IMR-90 (cell line): Measurements from ENCODE around the gene P3R3URF. TPM values are rescaled to one million over a fixed set of nuclear protein-coding genes. Genes with fewer than 3 reads are reported as not detected.

Experiments
- ATAC-seq: fragments of 200-7000 bp; cut with Tn5 transposase; 2 replicates; pipeline ENCODE4 v1.9.1; 2020; ENCODE audit warnings: low read depth, mild to moderate bottlenecking, moderate library complexity
- BruUV-seq: library from RNA; stranded (reverse); fragments of 400-500 nt; replicated peaks from 2 replicates; lab custom pipeline; 2021; lab: Mats Ljungman, UMichigan
- CTCF ChIA-PET: fragments of 300-600 bp; formaldehyde crosslinking; extraction: SDS; loops from one replicate; lab custom pipeline; 2021; ENCODE audit warnings: antibody characterized with exemption; lab: Yijun Ruan, JAX
- POLR2A ChIA-PET: fragments of 300-600 bp; sonication (Branson Sonifier 250); formaldehyde crosslinking; loops from one replicate; lab custom pipeline; 2022; ENCODE audit warnings: antibody characterized with exemption; ENCODE audit not compliant: unreplicated experiment; lab: Charles Lee
- DNase-seq: peaks from one replicate; pipeline ENCODE4 v3.0.0; 2013
- H2AFZ ChIP-seq: replicated peaks from 2 replicates; pipeline ENCODE3; 2013; ENCODE audit warnings: low read length, mild to moderate bottlenecking; ENCODE audit not compliant: poor library complexity
- H2AK5ac ChIP-seq: 2 replicates; pipeline ENCODE4 v1.6.1; 2013; ENCODE audit warnings: low read depth, low read length, inconsistent platforms
- H2AK9ac ChIP-seq: replicated peaks from 2 replicates; pipeline ENCODE3; 2013; ENCODE audit warnings: mild to moderate bottlenecking, low read depth, low read length, moderate library complexity; ENCODE audit not compliant: poor library complexity
- H2BK120ac ChIP-seq: 2 replicates; pipeline ENCODE4 v1.6.1; 2013; ENCODE audit warnings: low read depth, low read length, inconsistent platforms
- H2BK15ac ChIP-seq: 3 replicates; pipeline ENCODE4 v1.6.1; 2013; ENCODE audit warnings: low read depth, low read length, inconsistent platforms
- H2BK20ac ChIP-seq: 2 replicates; pipeline ENCODE4 v1.6.1; 2013; ENCODE audit warnings: low read depth, mild to moderate bottlenecking, inconsistent platforms, low read length, moderate library complexity
- H2BK5ac ChIP-seq: 2 replicates; pipeline ENCODE4 v1.6.1; 2013; ENCODE audit warnings: mild to moderate bottlenecking, low read depth, low read length, inconsistent platforms; ENCODE audit not compliant: poor library complexity, severe bottlenecking
- H3K14ac ChIP-seq: replicated peaks from 2 replicates; pipeline ENCODE4 v1.6.1; 2013; ENCODE audit warnings: low read depth, low read length, inconsistent platforms
- H3K18ac ChIP-seq: 2 replicates; pipeline ENCODE4 v1.6.1; 2013; ENCODE audit warnings: low read depth, low read length, control low read depth
- H3K23ac ChIP-seq: 2 replicates; pipeline ENCODE4 v1.6.1; 2013; ENCODE audit warnings: low read depth, low read length, inconsistent platforms
- H3K27ac ChIP-seq: 2 replicates; pipeline ENCODE4 v1.5.1; 2013; ENCODE audit warnings: mild to moderate bottlenecking, control low read depth, low read length; ENCODE audit not compliant: insufficient read depth
- H3K27me3 ChIP-seq: 2 replicates; pipeline ENCODE4 v1.6.1; 2013; ENCODE audit warnings: low read length; ENCODE audit not compliant: control insufficient read depth, insufficient read depth
- H3K36me3 ChIP-seq: 2 replicates; pipeline ENCODE4 v1.6.1; 2013; ENCODE audit warnings: low read length, mixed read lengths; ENCODE audit not compliant: control insufficient read depth, insufficient read depth
- H3K4ac ChIP-seq: 2 replicates; pipeline ENCODE4 v1.6.1; 2013; ENCODE audit warnings: low read depth, low read length, inconsistent platforms
- H3K4me1 ChIP-seq: 2 replicates; pipeline ENCODE4 v1.6.1; 2013; ENCODE audit warnings: low read length, mixed read lengths; ENCODE audit not compliant: control insufficient read depth, insufficient read depth
- H3K4me2 ChIP-seq: 2 replicates; pipeline ENCODE4 v1.6.1; 2013; ENCODE audit warnings: low read depth, mild to moderate bottlenecking, control low read depth, low read length, moderate library complexity
- H3K4me3 ChIP-seq: 2 replicates; pipeline ENCODE4 v1.5.1; 2013; ENCODE audit warnings: low read depth, mild to moderate bottlenecking, control low read depth, low read length, moderate library complexity; ENCODE audit not compliant: insufficient read depth
- H3K56ac ChIP-seq: 2 replicates; pipeline ENCODE4 v1.6.1; 2013; ENCODE audit warnings: low read length, inconsistent platforms; ENCODE audit not compliant: insufficient read depth; ENCODE audit errors: extremely low read depth
- H3K79me1 ChIP-seq, 2 experiments: 2 replicates each; pipeline ENCODE4 v1.6.1; 2013; ENCODE audit warnings: low read length in 2 of 2, inconsistent platforms in 1 of 2, low read depth in 1 of 2
- H3K9ac ChIP-seq: 2 replicates; pipeline ENCODE4 v1.6.1; 2013; ENCODE audit warnings: low read depth, low read length, control low read depth
- H3K9me1 ChIP-seq: 2 replicates; pipeline ENCODE4 v1.6.1; 2013; ENCODE audit warnings: low read length, inconsistent platforms; ENCODE audit not compliant: insufficient read depth
- H3K9me3 ChIP-seq: 2 replicates; pipeline ENCODE4 v1.6.1; 2013; ENCODE audit warnings: low read length; ENCODE audit not compliant: control insufficient read depth, insufficient read depth
- H4K20me1 ChIP-seq: 2 replicates; pipeline ENCODE4 v1.6.1; 2013; ENCODE audit warnings: low read length, inconsistent platforms; ENCODE audit not compliant: insufficient read depth
- H4K5ac ChIP-seq: 2 replicates; pipeline ENCODE4 v1.6.1; 2013; ENCODE audit warnings: mild to moderate bottlenecking, low read depth, low read length, control low read depth
- H4K8ac ChIP-seq, 2 experiments: 2 replicates each; pipeline ENCODE4 v1.6.1; 2013; ENCODE audit warnings: low read depth in 2 of 2, low read length in 2 of 2, control low read depth in 1 of 2, inconsistent platforms in 1 of 2
- H4K91ac ChIP-seq: 2 replicates; pipeline ENCODE4 v1.6.1; 2013; ENCODE audit warnings: low read depth, low read length, inconsistent platforms; ENCODE audit not compliant: insufficient read depth
- BHLHE40 ChIP-seq: fragments of 150-350 bp; IDR thresholded peaks from 2 replicates; pipeline ENCODE4 v1.6.1; 2016; ENCODE audit warnings: mild to moderate bottlenecking, low read depth, low read length
- CEBPB ChIP-seq: IDR thresholded peaks from 2 replicates; pipeline ENCODE4 v1.6.1; 2012; ENCODE audit warnings: low read depth, low read length, improper control_type of control experiment
- CHD1 ChIP-seq: IDR thresholded peaks from 2 replicates; pipeline ENCODE4 v1.6.1; 2012; ENCODE audit warnings: low read depth, low read length, improper control_type of control experiment
- FOS ChIP-seq: fragments of 150-350 bp; IDR thresholded peaks from 2 replicates; pipeline ENCODE4 v1.6.1; 2016; ENCODE audit warnings: low read depth, low read length
- MAFK ChIP-seq: IDR thresholded peaks from 2 replicates; pipeline ENCODE4 v1.6.1; 2012; ENCODE audit warnings: low read depth, low read length, improper control_type of control experiment
- MAZ ChIP-seq: IDR thresholded peaks from 2 replicates; pipeline ENCODE4 v1.6.1; 2012; ENCODE audit warnings: low read depth, mild to moderate bottlenecking, low read length, improper control_type of control experiment, moderate library complexity, borderline replicate concordance
- MXI1 ChIP-seq: IDR thresholded peaks from 2 replicates; pipeline ENCODE4 v1.6.1; 2012; ENCODE audit warnings: low read depth, mild to moderate bottlenecking, low read length, moderate library complexity, borderline replicate concordance
- NFE2L2 ChIP-seq: fragments of 150-350 bp; IDR thresholded peaks from 2 replicates; pipeline ENCODE4 v1.6.1; 2016; ENCODE audit warnings: low read depth, mild to moderate bottlenecking, low read length
- POLR2A ChIP-seq: IDR thresholded peaks from 2 replicates; pipeline ENCODE4 v1.6.1; 2012; ENCODE audit warnings: mild to moderate bottlenecking, low read depth, low read length
- RAD21 ChIP-seq: IDR thresholded peaks from 2 replicates; pipeline ENCODE4 v1.6.1; 2012; ENCODE audit warnings: low read length, improper control_type of control experiment
- RCOR1 ChIP-seq: IDR thresholded peaks from 2 replicates; pipeline ENCODE4 v1.6.1; 2012; ENCODE audit warnings: mild to moderate bottlenecking, low read length, improper control_type of control experiment; ENCODE audit not compliant: insufficient replicate concordance
- RFX5 ChIP-seq: IDR thresholded peaks from 2 replicates; pipeline ENCODE4 v1.8.0; 2012; ENCODE audit warnings: low read depth, mild to moderate bottlenecking, low read length, moderate library complexity
- SMC3 ChIP-seq: fragments of 150-350 bp; IDR thresholded peaks from 2 replicates; pipeline ENCODE4 v1.6.1; 2016; ENCODE audit warnings: low read depth, mild to moderate bottlenecking, antibody characterized with exemption, low read length, moderate library complexity
- WGBS, 2 experiments: methylation state at CpG; one replicate each; pipeline versions ENCODE4 v1.1.5 to v1.1.7; 2013; ENCODE audit warnings: missing lambda C conversion rate in 2 of 2; ENCODE audit not compliant: insufficient read length in 1 of 2; ENCODE audit errors: extremely low coverage in 2 of 2; 5-methylcytosine and 5-hydroxymethylcytosine counted together
- dilution Hi-C: fragments of 300-500 bp; cut with HindIII; formaldehyde crosslinking; loops from one replicate; pipeline ENCODE4 v1.14.3; 2018; ENCODE audit warnings: low sequenced_read_pairs; ENCODE audit not compliant: unreplicated experiment
- in situ Hi-C: fragments of 300-500 bp; cut with MboI; formaldehyde crosslinking; loops from 3 replicates; pipeline ENCODE4 v1.14.3; 2019; ENCODE audit warnings: low sequenced_read_pairs, inconsistent platforms, mixed read lengths
- intact Hi-C: fragments of 100-400 bp; cut with micrococcal nuclease; formaldehyde crosslinking; loops from 2 replicates; pipeline ENCODE4 v1.10.0; 2022
- polyA plus RNA-seq, 3 experiments: library from polyadenylated mRNA; depleted of rRNA; stranded (reverse); fragments of >200 nt; gene quantifications; 2 replicates each; pipeline ENCODE4 v1.2.3, GENCODE V29; 2012; ENCODE audit warnings: low replicate concordance in 1 of 3
- total RNA-seq: library from RNA; depleted of rRNA; stranded (reverse); fragments of >200 nt; gene quantifications from 2 replicates; pipeline ENCODE4 v1.2.3, GENCODE V29; 2012
- TF ChIP-seq, protein P1 (sequence below): fragments of 150-350 bp; IDR thresholded peaks from 2 replicates; pipeline ENCODE4 v1.6.1; 2016; ENCODE audit warnings: low read depth, mild to moderate bottlenecking, low read length, moderate library complexity, borderline replicate concordance
- TF ChIP-seq, protein P2 (sequence below): fragments of 150-350 bp; IDR thresholded peaks from 2 replicates; pipeline ENCODE4 v1.6.1; 2017; ENCODE audit warnings: mild to moderate bottlenecking, antibody characterized with exemption, low read length, low read depth
- TF ChIP-seq, protein P3 (sequence below): conservative IDR thresholded peaks from 2 replicates; pipeline ENCODE4 v1.5.1; 2012; ENCODE audit warnings: mild to moderate bottlenecking, low read depth, low read length, improper control_type of control experiment

P3R3URF gene
- total and polyA plus RNA-seq, 2 of the 4 experiments (the other 2 are of a cell fraction): not detected

DNA sequence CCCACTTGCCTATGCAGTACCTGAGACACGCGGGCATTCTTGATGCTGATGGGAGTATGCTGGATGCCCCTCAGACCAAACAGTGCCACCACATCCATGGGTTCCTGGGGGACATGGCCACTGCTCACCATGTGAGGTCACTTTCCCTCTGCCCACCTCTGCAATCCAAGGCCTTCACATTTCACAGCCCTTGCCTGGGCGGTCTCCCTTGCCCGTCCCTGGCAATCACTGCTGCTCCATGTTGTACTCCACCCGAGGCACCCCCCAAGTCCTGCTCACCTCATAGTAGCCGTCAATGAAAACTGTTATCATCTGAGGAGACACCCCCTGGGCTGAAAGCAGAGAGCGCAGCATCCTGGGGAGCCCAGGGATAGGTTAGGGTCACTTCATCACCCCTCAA lies 17.0 kb upstream of the P3R3URF start:
- 96% methylated on average over 3 of the region's 7 CpGs; no CpG with 5 or more reads in 1 of the 2 experiments for WGBS, 2 experiments
- in situ Hi-C loops (no loop called here), intact Hi-C loops (no loop called here), dilution Hi-C loops (loop anchor here (25.0 kb wide), 1 partner anchor 156 kb away; no protein-coding TSS in a partner anchor)
- Histone ChIP-seq H4K5ac (no peak overlapping the region), H2BK120ac (no peak overlapping the region), H2AK9ac (no peak overlapping the region), H3K27me3 (no peaks in the 10 kb centered on the region), H3K27ac (no peak overlapping the region), H3K9me3 (no peaks in the 10 kb centered on the region), H2AK5ac (no peak overlapping the region; the same call in 1 of the 2 replicates), H3K4me2 (no peak overlapping the region), H3K4ac (no peak overlapping the region), H3K23ac (no peak overlapping the region), H2BK20ac (no peak overlapping the region), H4K20me1 (peaks cover 3% of the 10 kb centered on the region; the same call in 1 of the 2 replicates), H4K8ac (no peak overlapping the region), H3K14ac (no peak overlapping the region), H3K18ac (no peak overlapping the region), H3K9me1 (peaks cover 28% of the 10 kb centered on the region), H3K36me3 (peaks cover 48% of the 10 kb centered on the region), H3K4me1 (peaks cover 14% of the 10 kb centered on the region), H3K4me3 (no peak overlapping the region), H4K91ac (no peak overlapping the region), H3K56ac (no peak overlapping the region), H2BK5ac (no peak overlapping the region), H3K79me1 (peaks cover 12 to 47% of the 10 kb centered on the region in 2 experiments), H2AFZ (no peak overlapping the region), H2BK15ac (no peak overlapping the region), H3K9ac (no peak overlapping the region)
- POLR2A ChIA-PET: no interaction called here
- DNase-seq: no peak
- no peak for TF ChIP-seq SMC3
- TF ChIP-seq RAD21: no peak
- no peak for TF ChIP-seq NFE2L2
- TF ChIP-seq, protein P1, sequence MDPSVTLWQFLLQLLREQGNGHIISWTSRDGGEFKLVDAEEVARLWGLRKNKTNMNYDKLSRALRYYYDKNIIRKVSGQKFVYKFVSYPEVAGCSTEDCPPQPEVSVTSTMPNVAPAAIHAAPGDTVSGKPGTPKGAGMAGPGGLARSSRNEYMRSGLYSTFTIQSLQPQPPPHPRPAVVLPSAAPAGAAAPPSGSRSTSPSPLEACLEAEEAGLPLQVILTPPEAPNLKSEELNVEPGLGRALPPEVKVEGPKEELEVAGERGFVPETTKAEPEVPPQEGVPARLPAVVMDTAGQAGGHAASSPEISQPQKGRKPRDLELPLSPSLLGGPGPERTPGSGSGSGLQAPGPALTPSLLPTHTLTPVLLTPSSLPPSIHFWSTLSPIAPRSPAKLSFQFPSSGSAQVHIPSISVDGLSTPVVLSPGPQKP: no peak
- TF ChIP-seq FOS: no peak
- TF ChIP-seq RFX5: no peak
- no peak for TF ChIP-seq RCOR1
- no peak for TF ChIP-seq MAFK
- no peak for TF ChIP-seq CHD1
- TF ChIP-seq MAZ: no peak
- TF ChIP-seq MXI1: no peak
- no peak for TF ChIP-seq CEBPB
- TF ChIP-seq, protein P2, sequence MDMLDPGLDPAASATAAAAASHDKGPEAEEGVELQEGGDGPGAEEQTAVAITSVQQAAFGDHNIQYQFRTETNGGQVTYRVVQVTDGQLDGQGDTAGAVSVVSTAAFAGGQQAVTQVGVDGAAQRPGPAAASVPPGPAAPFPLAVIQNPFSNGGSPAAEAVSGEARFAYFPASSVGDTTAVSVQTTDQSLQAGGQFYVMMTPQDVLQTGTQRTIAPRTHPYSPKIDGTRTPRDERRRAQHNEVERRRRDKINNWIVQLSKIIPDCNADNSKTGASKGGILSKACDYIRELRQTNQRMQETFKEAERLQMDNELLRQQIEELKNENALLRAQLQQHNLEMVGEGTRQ: no peak
- TF ChIP-seq, protein P3, sequence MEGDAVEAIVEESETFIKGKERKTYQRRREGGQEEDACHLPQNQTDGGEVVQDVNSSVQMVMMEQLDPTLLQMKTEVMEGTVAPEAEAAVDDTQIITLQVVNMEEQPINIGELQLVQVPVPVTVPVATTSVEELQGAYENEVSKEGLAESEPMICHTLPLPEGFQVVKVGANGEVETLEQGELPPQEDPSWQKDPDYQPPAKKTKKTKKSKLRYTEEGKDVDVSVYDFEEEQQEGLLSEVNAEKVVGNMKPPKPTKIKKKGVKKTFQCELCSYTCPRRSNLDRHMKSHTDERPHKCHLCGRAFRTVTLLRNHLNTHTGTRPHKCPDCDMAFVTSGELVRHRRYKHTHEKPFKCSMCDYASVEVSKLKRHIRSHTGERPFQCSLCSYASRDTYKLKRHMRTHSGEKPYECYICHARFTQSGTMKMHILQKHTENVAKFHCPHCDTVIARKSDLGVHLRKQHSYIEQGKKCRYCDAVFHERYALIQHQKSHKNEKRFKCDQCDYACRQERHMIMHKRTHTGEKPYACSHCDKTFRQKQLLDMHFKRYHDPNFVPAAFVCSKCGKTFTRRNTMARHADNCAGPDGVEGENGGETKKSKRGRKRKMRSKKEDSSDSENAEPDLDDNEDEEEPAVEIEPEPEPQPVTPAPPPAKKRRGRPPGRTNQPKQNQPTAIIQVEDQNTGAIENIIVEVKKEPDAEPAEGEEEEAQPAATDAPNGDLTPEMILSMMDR: no peak
- no peak for TF ChIP-seq POLR2A
- no peak for TF ChIP-seq BHLHE40
- ATAC-seq: no peak
- no TSS peak for BruUV-seq
- CTCF ChIA-PET: no interaction called here
